Measurements from ENCODE around the gene SLC7A1.

The SLC7A1 gene

DNA sequence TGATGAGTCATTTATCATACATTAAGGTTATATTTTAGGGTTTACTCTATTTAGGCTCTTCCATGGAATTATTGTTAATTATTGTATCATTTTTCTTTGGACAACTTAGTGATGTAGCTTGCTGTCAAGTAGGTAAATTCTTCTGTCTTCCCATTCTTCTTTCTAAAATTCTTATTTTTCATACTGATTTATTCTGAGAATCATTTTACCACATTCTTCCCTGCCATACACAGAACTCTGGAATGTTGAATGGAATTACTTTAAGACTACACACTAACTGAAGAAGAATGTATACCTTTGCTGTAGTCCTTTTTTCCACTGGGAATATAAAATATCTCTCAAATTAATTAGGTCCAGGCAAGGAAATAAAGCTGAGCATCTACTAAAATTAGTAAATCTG is 24.5 kb upstream of the SLC7A1 start:
- TF ChIP-seq MYC (IDR thresholded peaks at IDR 0.05; ENCODE audit: low read depth, low read length) (no peak), POLR2A (IDR thresholded peaks at IDR 0.05; ENCODE audit: extremely low read depth, insufficient read length) (no peak)
- TF ChIP-seq, protein P1, sequence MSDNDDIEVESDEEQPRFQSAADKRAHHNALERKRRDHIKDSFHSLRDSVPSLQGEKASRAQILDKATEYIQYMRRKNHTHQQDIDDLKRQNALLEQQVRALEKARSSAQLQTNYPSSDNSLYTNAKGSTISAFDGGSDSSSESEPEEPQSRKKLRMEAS (IDR thresholded peaks at IDR 0.05; ENCODE audit: low read depth, low read length) = no peak
- TF ChIP-seq, protein P2, sequence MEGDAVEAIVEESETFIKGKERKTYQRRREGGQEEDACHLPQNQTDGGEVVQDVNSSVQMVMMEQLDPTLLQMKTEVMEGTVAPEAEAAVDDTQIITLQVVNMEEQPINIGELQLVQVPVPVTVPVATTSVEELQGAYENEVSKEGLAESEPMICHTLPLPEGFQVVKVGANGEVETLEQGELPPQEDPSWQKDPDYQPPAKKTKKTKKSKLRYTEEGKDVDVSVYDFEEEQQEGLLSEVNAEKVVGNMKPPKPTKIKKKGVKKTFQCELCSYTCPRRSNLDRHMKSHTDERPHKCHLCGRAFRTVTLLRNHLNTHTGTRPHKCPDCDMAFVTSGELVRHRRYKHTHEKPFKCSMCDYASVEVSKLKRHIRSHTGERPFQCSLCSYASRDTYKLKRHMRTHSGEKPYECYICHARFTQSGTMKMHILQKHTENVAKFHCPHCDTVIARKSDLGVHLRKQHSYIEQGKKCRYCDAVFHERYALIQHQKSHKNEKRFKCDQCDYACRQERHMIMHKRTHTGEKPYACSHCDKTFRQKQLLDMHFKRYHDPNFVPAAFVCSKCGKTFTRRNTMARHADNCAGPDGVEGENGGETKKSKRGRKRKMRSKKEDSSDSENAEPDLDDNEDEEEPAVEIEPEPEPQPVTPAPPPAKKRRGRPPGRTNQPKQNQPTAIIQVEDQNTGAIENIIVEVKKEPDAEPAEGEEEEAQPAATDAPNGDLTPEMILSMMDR (IDR thresholded peaks at IDR 0.05; ENCODE audit: low read depth, low read length) = no peak
- no peak overlapping the region for H3K4me3 ChIP-seq (ENCODE audit: low read depth, low read length)
- DNase-seq (ENCODE audit: low read depth) = no peak

DNA sequence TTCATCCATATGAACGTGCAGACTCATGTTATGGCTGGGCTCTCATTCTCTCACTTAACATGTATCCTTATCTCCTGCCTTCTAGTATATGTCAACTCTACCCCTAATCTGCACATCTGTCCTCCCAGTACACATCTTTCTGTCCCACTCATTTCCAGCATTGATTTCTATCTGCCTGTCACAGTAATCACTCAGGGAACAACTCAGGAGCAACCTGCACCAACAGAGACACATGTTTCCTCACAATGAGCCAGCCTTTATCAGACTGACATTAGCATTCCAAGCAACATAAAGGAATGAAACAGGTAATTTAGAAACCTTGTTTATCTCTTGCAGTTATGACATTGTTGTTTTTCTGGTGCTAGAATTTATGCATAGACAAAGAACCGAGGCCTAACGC is 17.6 kb upstream of the SLC7A1 start:
- DNase-seq (ENCODE audit: low read depth) = no peak
- no peak overlapping the region for H3K4me3 ChIP-seq (ENCODE audit: low read depth, low read length)
- TF ChIP-seq MYC (IDR thresholded peaks at IDR 0.05; ENCODE audit: low read depth, low read length) (no peak), POLR2A (IDR thresholded peaks at IDR 0.05; ENCODE audit: extremely low read depth, insufficient read length) (no peak)
- TF ChIP-seq, protein P1 (IDR thresholded peaks at IDR 0.05; ENCODE audit: low read depth, low read length) = no peak

DNA sequence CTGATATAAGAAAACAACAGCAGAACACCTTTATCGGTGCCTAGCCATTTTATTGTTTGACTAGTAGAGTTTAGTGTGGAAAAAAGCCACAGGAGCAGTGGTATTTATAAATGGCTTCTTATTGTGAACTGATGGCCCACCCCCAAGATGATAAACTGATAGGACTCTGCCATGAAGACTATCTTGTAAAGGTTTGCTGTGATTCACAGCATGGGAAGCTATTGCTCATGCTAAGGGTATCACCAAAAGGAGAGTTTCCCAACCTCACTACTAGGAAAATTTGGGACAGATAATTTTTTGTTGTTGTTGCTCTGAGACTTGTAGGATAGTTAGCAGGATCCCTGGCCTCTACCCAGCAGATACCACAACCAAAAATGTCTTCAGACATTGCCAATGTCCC is 12.0 kb upstream of the SLC7A1 start:
- TF ChIP-seq MYC (IDR thresholded peaks at IDR 0.05; ENCODE audit: low read depth, low read length) (no peak), POLR2A (IDR thresholded peaks at IDR 0.05; ENCODE audit: extremely low read depth, insufficient read length) (no peak)
- TF ChIP-seq, protein P2 (IDR thresholded peaks at IDR 0.05; ENCODE audit: low read depth, low read length) = no peak
- TF ChIP-seq, protein P1 (IDR thresholded peaks at IDR 0.05; ENCODE audit: low read depth, low read length) = no peak
- DNase-seq (ENCODE audit: low read depth) = no peak
- H3K4me3 ChIP-seq (ENCODE audit: low read depth, low read length) = no peak overlapping the region

DNA sequence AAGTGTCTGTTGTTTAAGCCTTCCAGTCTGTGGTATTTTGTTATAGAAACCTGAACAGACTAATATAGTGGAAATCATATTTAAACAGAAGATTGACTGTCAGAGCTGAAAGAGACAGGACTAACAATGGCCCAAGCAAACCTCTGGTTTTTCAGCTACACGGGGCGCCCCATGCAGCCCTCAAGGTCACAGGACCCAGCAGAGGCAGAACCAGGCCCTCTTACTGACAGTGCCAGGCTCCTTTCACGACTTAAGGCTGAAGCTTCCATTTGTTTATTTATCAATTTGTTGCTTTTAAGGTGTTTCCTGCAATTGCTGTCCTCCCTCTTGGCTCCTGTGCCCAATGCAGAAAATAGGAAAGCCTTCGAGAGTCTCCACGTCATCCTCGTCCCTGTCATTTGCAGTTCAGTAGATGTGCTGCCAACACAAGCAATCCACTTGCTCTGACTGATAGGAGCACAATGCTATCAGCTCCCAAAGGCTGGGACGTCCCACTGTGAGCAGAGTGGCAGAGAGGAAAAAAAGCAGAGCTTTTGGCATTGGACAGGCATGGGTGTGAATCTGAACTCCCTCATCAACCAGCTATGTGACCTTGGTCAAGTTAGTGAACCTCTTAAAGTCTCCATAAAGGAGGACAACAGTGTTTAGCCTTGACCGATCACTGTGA is 10.5 kb upstream of the SLC7A1 start:
- no peak for DNase-seq (ENCODE audit: low read depth)
- TF ChIP-seq, protein P1 (IDR thresholded peaks at IDR 0.05; ENCODE audit: low read depth, low read length) = no peak
- TF ChIP-seq POLR2A (IDR thresholded peaks at IDR 0.05; ENCODE audit: extremely low read depth, insufficient read length) (no peak), MYC (IDR thresholded peaks at IDR 0.05; ENCODE audit: low read depth, low read length) (no peak)
- TF ChIP-seq, protein P2 (IDR thresholded peaks at IDR 0.05; ENCODE audit: low read depth, low read length) = no peak
- no peak overlapping the region for H3K4me3 ChIP-seq (ENCODE audit: low read depth, low read length)

DNA sequence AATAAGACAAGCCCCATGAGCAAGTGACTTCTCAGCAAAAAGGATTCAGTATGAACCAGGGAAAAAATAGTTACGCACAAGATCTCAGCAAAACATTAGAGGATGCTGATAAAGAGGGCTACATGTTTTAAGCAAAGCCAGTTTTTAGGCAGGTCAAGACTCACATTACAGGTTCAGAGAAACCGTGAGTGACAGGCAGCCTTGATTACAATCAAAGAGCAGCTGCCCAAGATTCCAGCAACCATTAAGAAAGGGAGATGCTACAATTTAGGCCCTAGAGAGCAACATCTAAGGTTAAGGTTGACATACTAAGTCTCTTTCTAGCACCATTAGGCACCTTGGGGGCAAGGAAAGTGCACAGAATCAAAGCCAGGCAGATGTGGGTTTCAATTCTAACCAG is 2.8 kb upstream of the SLC7A1 start:
- no peak for DNase-seq (ENCODE audit: low read depth)
- TF ChIP-seq POLR2A (IDR thresholded peaks at IDR 0.05; ENCODE audit: extremely low read depth, insufficient read length) (no peak), MYC (IDR thresholded peaks at IDR 0.05; ENCODE audit: low read depth, low read length) (no peak)
- TF ChIP-seq, protein P2 (IDR thresholded peaks at IDR 0.05; ENCODE audit: low read depth, low read length) = no peak
- TF ChIP-seq, protein P1 (IDR thresholded peaks at IDR 0.05; ENCODE audit: low read depth, low read length) = no peak
- H3K4me3 ChIP-seq (ENCODE audit: low read depth, low read length) = no peak overlapping the region

DNA sequence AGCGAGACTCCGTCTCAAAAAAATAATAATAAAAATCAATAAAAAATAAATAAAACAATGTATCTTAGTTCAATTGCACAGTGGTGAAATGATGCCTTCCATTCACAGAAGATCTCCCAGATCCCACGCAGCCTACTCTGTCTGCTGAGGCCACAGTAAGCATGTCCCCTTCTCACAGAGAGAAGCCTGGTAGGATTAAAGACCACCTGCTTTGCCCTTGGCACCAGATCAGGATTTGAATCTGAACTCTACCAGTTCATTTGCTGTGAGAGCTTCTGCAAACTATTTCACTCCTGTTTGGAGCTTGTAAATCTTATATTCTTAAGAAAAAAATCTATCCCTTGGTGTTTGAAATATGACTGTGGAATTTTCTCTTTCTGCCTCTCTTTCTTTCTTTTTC is 2.2 kb upstream of the SLC7A1 start:
- DNase-seq (ENCODE audit: low read depth) = no peak
- TF ChIP-seq POLR2A (IDR thresholded peaks at IDR 0.05; ENCODE audit: extremely low read depth, insufficient read length) (no peak), MYC (IDR thresholded peaks at IDR 0.05; ENCODE audit: low read depth, low read length) (no peak)
- TF ChIP-seq, protein P1 (IDR thresholded peaks at IDR 0.05; ENCODE audit: low read depth, low read length) = no peak
- H3K4me3 ChIP-seq (ENCODE audit: low read depth, low read length) = no peak overlapping the region

All from NB4 (cell line).